ENCODE data around the gene BFSP2. TPM values are rescaled to one million over a fixed set of nuclear protein-coding genes. Genes with fewer than 3 reads are reported as not detected.
"Not testable (repeated sequence)": the region's sequence is repeated elsewhere in the genome, so short reads cannot be mapped to it uniquely, and the experiment has no call there.

BFSP2 gene
- total and polyA plus RNA-seq, 12 donors = not detected

- H3K27ac ChIP-seq = no peak overlapping the region
- DNase-seq = no peak
- no peaks in the 10 kb centered on the region for H3K9me3 ChIP-seq (replicated peaks in 1 of 3)
- intact Hi-C loops (cut with DNase I) = no loop called here
- WGBS, 4 donors = 89 to 93% (median 91%) methylated on average over 5 to 6 of the region's 6 CpGs
- H3K36me3 ChIP-seq (replicated peaks in 1 of 2) = no peaks in the 10 kb centered on the region
- no peak for TF ChIP-seq POLR2A (IDR thresholded peaks at IDR 0.05)
- no peak for TF ChIP-seq CTCF (IDR thresholded peaks at IDR 0.05)
- H3K4me1 ChIP-seq (replicated peaks in 1 of 2) = peaks cover 0 to 5% of the 10 kb centered on the region in 2 donors
- H3K27me3 ChIP-seq = no peaks in the 10 kb centered on the region
- H3K4me3 ChIP-seq = no peak overlapping the region
These were observed 92.4 kb downstream of the BFSP2 start for GRCh38 chr3:133492159-133492741.

- DNase-seq = no peak
- H3K36me3 ChIP-seq (replicated peaks in 1 of 2) = no peaks in the 10 kb centered on the region
- no peak overlapping the region for H3K27ac ChIP-seq
- no peaks in the 10 kb centered on the region for H3K9me3 ChIP-seq (replicated peaks in 1 of 3)
- TF ChIP-seq CTCF (IDR thresholded peaks at IDR 0.05) (peak in 2 of 6 experiments; percentile 8 to 19), POLR2A (IDR thresholded peaks at IDR 0.05) (no peak)
- H3K27me3 ChIP-seq = no peaks in the 10 kb centered on the region
- intact Hi-C loops (cut with DNase I) = no loop called here
- no peaks in the 10 kb centered on the region for H3K4me1 ChIP-seq (replicated peaks in 1 of 2)
- no peak overlapping the region for H3K4me3 ChIP-seq
- WGBS, 4 donors = 77 to 81% (median 79%) methylated on average over 6 of the region's 6 CpGs
These were observed 94.6 kb downstream of the BFSP2 start for GRCh38 chr3:133494469-133494868.

- DNase-seq; H3K9me3 ChIP-seq (replicated peaks in 1 of 3); H3K27ac ChIP-seq; H3K36me3 ChIP-seq (replicated peaks in 1 of 2); H3K27me3 ChIP-seq; H3K4me1 ChIP-seq (replicated peaks in 1 of 2); intact Hi-C loops (cut with DNase I); H3K4me3 ChIP-seq: not testable (repeated sequence)
- WGBS, 4 donors = 88 to 96% (median 91%) methylated on average over 1 to 2 of the region's 2 CpGs
These were observed 102.7 kb downstream of the BFSP2 start for GRCh38 chr3:133502542-133502941.

GRCh38 chr3:133503409-133503808, 103.6 kb downstream of the BFSP2 start:
- H3K36me3 ChIP-seq (replicated peaks in 1 of 2) = no peaks in the 10 kb centered on the region
- intact Hi-C loops (cut with DNase I) = no loop called here

More at GRCh38 chr3:133503409-133503808, 103.6 kb downstream of the BFSP2 start:
- TF ChIP-seq POLR2A (IDR thresholded peaks at IDR 0.05) (no peak), CTCF (IDR thresholded peaks at IDR 0.05) (no peak)
- no peaks in the 10 kb centered on the region for H3K27me3 ChIP-seq
- DNase-seq = no peak
- 0 to 100% (median 83%) methylated on average over 1 of the region's 1 CpG for WGBS, 4 donors
- no peak overlapping the region for H3K4me3 ChIP-seq
- peaks cover 0 to 4% of the 10 kb centered on the region in 2 donors for H3K4me1 ChIP-seq (replicated peaks in 1 of 2)
- no peaks in the 10 kb centered on the region for H3K9me3 ChIP-seq (replicated peaks in 1 of 3)
- no peak overlapping the region for H3K27ac ChIP-seq
